A549 (cell line): ENCODE data around the gene MYO18A. TPM values are rescaled to one million over a fixed set of nuclear protein-coding genes. Genes with fewer than 3 reads are reported as not detected.

ENCODE experiments used
- ATAC-seq, 2 experiments: fragments of 200-7000 bp in 1 of 2; fragments of >200 bp in 1 of 2; cut with Nextera tagmentation in 1 of 2; cut with Tn5 transposase in 1 of 2; 3 replicates each; pipeline versions ENCODE4 v1.8.0 to v1.9.1; 2018 to 2020; ENCODE audit warnings: mild to moderate bottlenecking in 1 of 2, moderate library complexity in 1 of 2
- CTCF ChIA-PET: fragments of 300-600 bp; sonication (Branson Sonifier 250); formaldehyde crosslinking; extraction: SDS; loops from one replicate; lab custom pipeline; 2021; ENCODE audit warnings: antibody characterized with exemption, inconsistent platforms; lab: Yijun Ruan, JAX
- POLR2A ChIA-PET: fragments of 350-600 bp; formaldehyde crosslinking; extraction: SDS; loops from one replicate; lab custom pipeline; 2021; ENCODE audit warnings: antibody characterized with exemption, inconsistent platforms; lab: Yijun Ruan, JAX
- DNase-seq, 2 experiments: peaks; one replicate each; pipeline versions ENCODE4 v3.0.0 to v3.0.0-alpha.2; 2011 to 2016; ENCODE audit warnings: low read depth in 1 of 2, low spot score in 1 of 2
- FAIRE-seq: peaks from 2 replicates; lab custom pipeline; 2011; peaks lifted over from hg19 to GRCh38; lab: Jason Lieb, UNC
- H3K27ac ChIP-seq, 2 experiments: fragments of >200 bp; sonication (Bioruptor Twin); formaldehyde crosslinking; 3 replicates each; pipeline ENCODE4 v1.5.1; 2016 to 2017
- H3K4me1 ChIP-seq: fragments of >200 bp; sonication (Bioruptor Twin); formaldehyde crosslinking; 3 replicates; pipeline ENCODE4 v1.6.1; 2016
- H3K4me2 ChIP-seq: fragments of >200 bp; sonication (Bioruptor Twin); formaldehyde crosslinking; 3 replicates; pipeline ENCODE4 v1.6.1; 2016
- H3K4me3 ChIP-seq: fragments of >200 bp; sonication (Bioruptor Twin); formaldehyde crosslinking; 3 replicates; pipeline ENCODE4 v1.5.1; 2016
- H3K9me3 ChIP-seq: fragments of >200 bp; sonication (Bioruptor Twin); formaldehyde crosslinking; 3 replicates; pipeline ENCODE4 v1.6.1; 2016
- BCL3 ChIP-seq: fragments of >200 bp; sonication (Bioruptor Twin); formaldehyde crosslinking; IDR thresholded peaks from 3 replicates; pipeline ENCODE4 v1.6.1; 2016
- CBX8 ChIP-seq: fragments of 200-600 bp; sonication (generic); IDR thresholded peaks from 2 replicates; pipeline ENCODE4 v1.6.1; 2016
- CHD4 ChIP-seq: fragments of 200-600 bp; sonication (generic); IDR thresholded peaks from 2 replicates; pipeline ENCODE4 v1.6.1; 2016; ENCODE audit warnings: antibody characterized with exemption, mild to moderate bottlenecking, borderline replicate concordance
- EHMT2 ChIP-seq: fragments of 200-600 bp; sonication (generic); IDR thresholded peaks from 2 replicates; pipeline ENCODE4 v1.6.1; 2016; ENCODE audit warnings: antibody characterized with exemption, low read depth, mild to moderate bottlenecking, moderate library complexity
- ESRRA ChIP-seq: fragments of 150-350 bp; IDR thresholded peaks from 2 replicates; pipeline ENCODE4 v1.6.1; 2014; ENCODE audit warnings: mild to moderate bottlenecking, low read length, borderline replicate concordance
- FOSB ChIP-seq: fragments of 250-450 bp; sonication (Bioruptor Pico); IDR thresholded peaks from 2 replicates; pipeline ENCODE4 v1.5.0; 2020; ENCODE audit warnings: mild to moderate bottlenecking, moderate library complexity
- FOXS1 ChIP-seq: fragments of 250-450 bp; sonication (Bioruptor Pico); IDR thresholded peaks from 2 replicates; pipeline ENCODE4 v1.5.0; 2020; ENCODE audit warnings: mild to moderate bottlenecking, moderate library complexity
- GATA3 ChIP-seq: IDR thresholded peaks from 2 replicates; pipeline ENCODE4 v1.6.1; 2012; ENCODE audit warnings: borderline replicate concordance
- HDAC2 ChIP-seq: fragments of 200-600 bp; sonication (generic); IDR thresholded peaks from 2 replicates; pipeline ENCODE4 v1.6.1; 2016
- HES2 ChIP-seq: fragments of >200 bp; sonication (Bioruptor Twin); formaldehyde crosslinking; IDR thresholded peaks from 2 replicates; pipeline ENCODE4 v1.6.1; 2016
- HOXB5 ChIP-seq: fragments of 250-450 bp; sonication (Bioruptor Pico); IDR thresholded peaks from 2 replicates; pipeline ENCODE4 v1.5.0; 2020; ENCODE audit warnings: mild to moderate bottlenecking, moderate library complexity
- KDM1A ChIP-seq: fragments of 200-600 bp; sonication (generic); IDR thresholded peaks from 2 replicates; pipeline ENCODE4 v1.6.1; 2016; ENCODE audit warnings: low read depth, mild to moderate bottlenecking
- KDM5A ChIP-seq: fragments of 200-600 bp; sonication (generic); IDR thresholded peaks from 2 replicates; pipeline ENCODE4 v1.6.1; 2016; ENCODE audit warnings: antibody characterized with exemption, mild to moderate bottlenecking
- MAFK ChIP-seq: fragments of 450-650 bp; IDR thresholded peaks from 2 replicates; pipeline ENCODE4 v1.6.1; 2014; ENCODE audit not compliant: partially characterized antibody
- MAZ ChIP-seq: fragments of 150-350 bp; IDR thresholded peaks from 2 replicates; pipeline ENCODE4 v1.6.1; 2014; ENCODE audit warnings: antibody characterized with exemption, low read depth, low read length, borderline replicate concordance
- MYC ChIP-seq: IDR thresholded peaks from 2 replicates; pipeline ENCODE4 v1.6.1; 2012; ENCODE audit warnings: mild to moderate bottlenecking, inconsistent platforms, low read length, improper control_type of control experiment, borderline replicate concordance
- NPAS2 ChIP-seq: fragments of 250-450 bp; sonication (Bioruptor Pico); IDR thresholded peaks from 2 replicates; pipeline ENCODE4 v1.8.0; 2022; ENCODE audit warnings: mild to moderate bottlenecking, moderate library complexity, borderline replicate concordance
- NR3C1 ChIP-seq: fragments of >200 bp; sonication (Bioruptor Twin); formaldehyde crosslinking; IDR thresholded peaks from 3 replicates; pipeline ENCODE4 v1.6.1; 2017
- PHF8 ChIP-seq: fragments of 200-600 bp; sonication (generic); IDR thresholded peaks from 2 replicates; pipeline ENCODE4 v1.6.1; 2016; ENCODE audit warnings: low read depth, mild to moderate bottlenecking, antibody characterized with exemption, moderate library complexity, borderline replicate concordance
- POLR2A ChIP-seq: IDR thresholded peaks from 2 replicates; pipeline ENCODE4 v1.6.1; 2012; ENCODE audit warnings: mild to moderate bottlenecking, low read length
- POLR2AphosphoS2 ChIP-seq: conservative IDR thresholded peaks from 2 replicates; pipeline ENCODE4 v1.6.1; 2012; ENCODE audit warnings: low read length, improper control_type of control experiment, inconsistent platforms
- RAD21 ChIP-seq, 2 experiments: fragments of >200 bp in 1 of 2; sonication (Bioruptor Twin) in 1 of 2; formaldehyde crosslinking in 1 of 2; IDR thresholded peaks in 1 of 2; conservative IDR thresholded peaks in 1 of 2; 2 replicates in 1 of 2; 3 replicates in 1 of 2; pipeline ENCODE4 v1.6.1; 2012 to 2018; ENCODE audit warnings: inconsistent platforms in 1 of 2
- RARB ChIP-seq: fragments of 250-450 bp; sonication (Bioruptor Pico); IDR thresholded peaks from 2 replicates; pipeline ENCODE4 v1.8.0; 2021; ENCODE audit warnings: mild to moderate bottlenecking, moderate library complexity
- RCOR1 ChIP-seq: fragments of 150-350 bp; IDR thresholded peaks from 2 replicates; pipeline ENCODE4 v1.6.1; 2014; ENCODE audit warnings: antibody characterized with exemption, low read length, low read depth
- SMC3 ChIP-seq: fragments of >200 bp; sonication (Bioruptor Twin); formaldehyde crosslinking; IDR thresholded peaks from 3 replicates; pipeline ENCODE4 v1.6.1; 2018; ENCODE audit warnings: inconsistent platforms
- TFCP2L1 ChIP-seq: fragments of 250-450 bp; sonication (Bioruptor Pico); IDR thresholded peaks from 2 replicates; pipeline ENCODE4 v1.5.0; 2021; ENCODE audit warnings: mild to moderate bottlenecking
- USF2 ChIP-seq: fragments of 450-650 bp; IDR thresholded peaks from 2 replicates; pipeline ENCODE4 v1.6.1; 2014; ENCODE audit warnings: antibody characterized with exemption
- ZNF302 ChIP-seq: fragments of 250-450 bp; sonication (Bioruptor Pico); IDR thresholded peaks from 2 replicates; pipeline ENCODE4 v1.9.0; 2021; ENCODE audit warnings: inconsistent platforms, mild to moderate bottlenecking, moderate library complexity
- ZSCAN20 ChIP-seq: fragments of 250-450 bp; sonication (Bioruptor Pico); IDR thresholded peaks from 2 replicates; pipeline ENCODE4 v1.8.0; 2022; ENCODE audit warnings: mild to moderate bottlenecking, moderate library complexity
- WGBS: methylation state at CpG from one replicate; pipeline ENCODE4 v1.1.6; 2017; ENCODE audit errors: missing lambda C conversion rate; 5-methylcytosine and 5-hydroxymethylcytosine counted together
- polyA plus RNA-seq, 4 experiments: library from polyadenylated mRNA; depleted of rRNA in 3 of 4; stranded (reverse); fragments of >200 nt; fragmentation: RNase III in 1 of 4; extraction: RNeasy Plus Mini Kit Qiagen cat#74134 plus additional on column Dnase treatment in 1 of 4; gene quantifications; 2 replicates in 3 of 4; 3 replicates in 1 of 4; pipeline ENCODE4 v1.2.3, GENCODE V29; 2011 to 2017

MYO18A gene
- polyA plus RNA-seq, 2 of the 4 experiments (the other 2 are of a cell fraction) = 12.3 to 28.4 TPM

- Histone ChIP-seq H3K27ac (no peak overlapping the region), H3K4me1 (no peaks in the 10 kb centered on the region), H3K9me3 (no peaks in the 10 kb centered on the region), H3K4me3 (no peak overlapping the region), H3K4me2 (no peak overlapping the region)
- TF ChIP-seq MYC (no peak), RARB (CRISPR knock-in tag) (no peak), RAD21 (conservative IDR thresholded peaks at IDR 0.05 in 1 of 2, IDR thresholded peaks at IDR 0.05 in 1 of 2) (no peak), NR3C1 (no peak), SMC3 (no peak), FOXS1 (CRISPR knock-in tag) (no peak), ZNF302 (CRISPR knock-in tag) (no peak), USF2 (no peak), MAFK (no peak), POLR2A (no peak), NPAS2 (no peak), ESRRA (no peak), HOXB5 (CRISPR knock-in tag) (no peak), CHD4 (no peak), ZSCAN20 (CRISPR knock-in tag) (no peak), CBX8 (no peak), TFCP2L1 (CRISPR knock-in tag) (no peak), MAZ (no peak), RCOR1 (no peak)
- CTCF ChIA-PET = interaction anchor here (0.7 to 1.0 kb wide), 2 partner anchors 12 to 22 kb away, joined by 3 read pairs; no protein-coding TSS in a partner anchor
- no peak for ATAC-seq
- POLR2A ChIA-PET = interaction anchor here (0.6 kb wide), 1 partner anchor 718 kb away, joined by 3 read pairs; no protein-coding TSS in a partner anchor
- no peak for DNase-seq
- FAIRE-seq = no peak
- WGBS = 87% methylated on average over 10 of the region's 10 CpGs
These were observed 111.4 kb downstream of the MYO18A start for GRCh38 chr17:29068818-29069217.

- DNase-seq = no peak
- CTCF ChIA-PET = interaction anchor here (0.6 to 2.0 kb wide), 5 partner anchors 11 to 300 kb away, joined by 4 to 7 read pairs (median 5); no protein-coding TSS in a partner anchor
- no peak; a peak in 1 of 6 replicates for ATAC-seq
- H3K9me3 ChIP-seq = no peaks in the 10 kb centered on the region
- POLR2A ChIA-PET = no interaction called here
- TF ChIP-seq HES2 (no peak), CHD4 (no peak), KDM5A (no peak), FOSB (CRISPR knock-in tag) (no peak)
- H3K4me2 ChIP-seq = no peak overlapping the region
- 69% methylated on average over 7 of the region's 7 CpGs for WGBS
- no peak overlapping the region for H3K27ac ChIP-seq
- no peak for FAIRE-seq
- no peak overlapping the region for H3K4me3 ChIP-seq
- no peaks in the 10 kb centered on the region for H3K4me1 ChIP-seq
These were observed 113.6 kb downstream of the MYO18A start for GRCh38 chr17:29066606-29067005.

GRCh38 chr17:29066047-29066446, 114.2 kb downstream of the MYO18A start:
- DNase-seq = no peak
- TF ChIP-seq RCOR1 (no peak), BCL3 (no peak), GATA3 (no peak), HDAC2 (no peak), PHF8 (no peak), POLR2AphosphoS2 (no peak), RARB (CRISPR knock-in tag) (no peak), KDM1A (no peak), EHMT2 (no peak), ZNF302 (CRISPR knock-in tag) (no peak), KDM5A (no peak)
- Histone ChIP-seq H3K4me1 (no peaks in the 10 kb centered on the region), H3K4me3 (no peak overlapping the region), H3K27ac (no peak overlapping the region), H3K4me2 (no peak overlapping the region), H3K9me3 (no peaks in the 10 kb centered on the region)
- 92% methylated on average over 7 of the region's 7 CpGs for WGBS
- POLR2A ChIA-PET = no interaction called here
- ATAC-seq = no peak
- CTCF ChIA-PET = interaction anchor here (0.6 to 2.0 kb wide), 4 partner anchors 11 to 1065 kb away, joined by 3 to 7 read pairs (median 3); no protein-coding TSS in a partner anchor
- no peak for FAIRE-seq
